OCI-LY1 (cell line): ENCODE measurements around the gene LRRFIP1.
A peak's percentile ranks its signal among the peaks of the same experiment; 100 is the strongest.

ENCODE experiments used
- H2AFZ ChIP-seq: fragments of 200-600 bp; sonication (generic), shearing (Covaris generic); 2 replicates; pipeline ENCODE4 v1.6.0; 2014; ENCODE audit warnings: antibody characterized with exemption, mild to moderate bottlenecking, low read length
- H3F3A ChIP-seq: fragments of 200-600 bp; sonication (generic), shearing (Covaris generic); 2 replicates; pipeline ENCODE4 v1.6.0; 2014; ENCODE audit warnings: mild to moderate bottlenecking, antibody characterized with exemption, low read length, moderate library complexity; ENCODE audit not compliant: insufficient read depth
- H3K27ac ChIP-seq: fragments of 200-600 bp; sonication (generic); 2 replicates; pipeline ENCODE4 v1.5.1; 2014; ENCODE audit warnings: low read length, mixed run types, mild to moderate bottlenecking, low read depth; ENCODE audit not compliant: poor library complexity, severe bottlenecking
- H3K27me3 ChIP-seq: fragments of 200-600 bp; sonication (generic); 2 replicates; pipeline ENCODE4 v1.6.0; 2014; ENCODE audit warnings: antibody characterized with exemption, mild to moderate bottlenecking, low read length, moderate library complexity; ENCODE audit not compliant: insufficient read depth
- H3K36me3 ChIP-seq: fragments of 200-600 bp; sonication (generic); 2 replicates; pipeline ENCODE4 v1.6.1; 2014; ENCODE audit warnings: mild to moderate bottlenecking, antibody characterized with exemption, low read length, moderate library complexity, mixed read lengths; ENCODE audit not compliant: insufficient read depth
- H3K4me1 ChIP-seq: fragments of 200-600 bp; sonication (generic); 2 replicates; pipeline ENCODE4 v1.5.1; 2014; ENCODE audit warnings: mild to moderate bottlenecking, low read length, moderate library complexity; ENCODE audit not compliant: insufficient read depth, severe bottlenecking
- H3K4me2 ChIP-seq: fragments of 200-600 bp; sonication (generic), shearing (Covaris generic); 2 replicates; pipeline ENCODE4 v1.6.1; 2014; ENCODE audit warnings: low read length
- H3K4me3 ChIP-seq: fragments of 200-600 bp; sonication (generic); 2 replicates; pipeline ENCODE4 v1.5.1; 2014; ENCODE audit warnings: low read length, low read depth, mild to moderate bottlenecking, mixed read lengths; ENCODE audit not compliant: poor library complexity, severe bottlenecking
- H3K79me2 ChIP-seq: fragments of 200-600 bp; shearing (Covaris generic); 2 replicates; pipeline ENCODE4 v1.6.1; 2016; ENCODE audit warnings: mixed run types, low read length, mixed read lengths; ENCODE audit not compliant: insufficient read depth
- H3K9ac ChIP-seq: fragments of 200-600 bp; sonication (generic), shearing (Covaris generic); 2 replicates; pipeline ENCODE4 v1.6.1; 2014; ENCODE audit warnings: mild to moderate bottlenecking, low read length, mixed read lengths
- H3K9me2 ChIP-seq: fragments of 200-600 bp; sonication (generic), shearing (Covaris generic); 2 replicates; pipeline ENCODE4 v1.6.1; 2014; ENCODE audit warnings: low read depth, mild to moderate bottlenecking, low read length, mixed read lengths
- H3K9me3 ChIP-seq: fragments of 200-600 bp; shearing (Covaris generic); 2 replicates; pipeline ENCODE4 v1.6.1; 2014; ENCODE audit warnings: low read length, mixed read lengths
- H4K20me1 ChIP-seq: fragments of 200-600 bp; sonication (generic), shearing (Covaris generic); 2 replicates; pipeline ENCODE4 v1.6.0; 2016; ENCODE audit warnings: mild to moderate bottlenecking, low read length; ENCODE audit not compliant: insufficient read depth
- CTCF ChIP-seq: fragments of 200-600 bp; sonication (generic), shearing (Covaris generic); IDR thresholded peaks from 2 replicates; pipeline ENCODE4 v1.5.1; 2017; ENCODE audit warnings: mild to moderate bottlenecking, antibody characterized with exemption, low read length, moderate library complexity, mixed read lengths
- EZH2 ChIP-seq: fragments of 200-600 bp; sonication (generic), shearing (Covaris generic); IDR thresholded peaks from 2 replicates; pipeline ENCODE4 v1.8.0; 2017; ENCODE audit warnings: borderline replicate concordance, mixed run types, mild to moderate bottlenecking, antibody characterized with exemption, low read length, moderate library complexity, mixed read lengths

The LRRFIP1 gene

GRCh38 chr2:237743561-237744269 lies 116.3 kb downstream of the LRRFIP1 start:
- TF ChIP-seq EZH2 (no peak), CTCF (peak; percentile 16; the same call in 1 of the 2 replicates)
- H3F3A ChIP-seq, result no peaks in the 10 kb centered on the region
- no peaks in the 10 kb centered on the region for H3K27me3 ChIP-seq
- H3K9me3 ChIP-seq, result no peaks in the 10 kb centered on the region
- H2AFZ ChIP-seq, result no peak overlapping the region
- no peak overlapping the region for H3K9ac ChIP-seq
- H3K9me2 ChIP-seq, result no peaks in the 10 kb centered on the region
- peaks cover 20% of the 10 kb centered on the region for H3K36me3 ChIP-seq
- no peak overlapping the region for H3K4me3 ChIP-seq
- H4K20me1 ChIP-seq, result no peaks in the 10 kb centered on the region
- H3K79me2 ChIP-seq, result no peaks in the 10 kb centered on the region
- no peak overlapping the region for H3K4me2 ChIP-seq
- H3K27ac ChIP-seq, result peak overlapping the region; percentile 7
- H3K4me1 ChIP-seq, result peaks cover 16% of the 10 kb centered on the region

GRCh38 chr2:237744270-237744612 lies 116.9 kb downstream of the LRRFIP1 start:
- no peaks in the 10 kb centered on the region for H3K9me3 ChIP-seq
- no peaks in the 10 kb centered on the region for H4K20me1 ChIP-seq
- no peaks in the 10 kb centered on the region for H3K79me2 ChIP-seq
- H3K4me1 ChIP-seq, result peaks cover 16% of the 10 kb centered on the region
- no peak overlapping the region for H3K27ac ChIP-seq
- H3K4me2 ChIP-seq, result no peak overlapping the region
- H3K9ac ChIP-seq, result no peak overlapping the region
- no peak overlapping the region for H2AFZ ChIP-seq
- H3K9me2 ChIP-seq, result no peaks in the 10 kb centered on the region
- H3K36me3 ChIP-seq, result peaks cover 25% of the 10 kb centered on the region
- no peak overlapping the region for H3K4me3 ChIP-seq
- TF ChIP-seq CTCF, result no peak
- no peak for TF ChIP-seq EZH2
- H3F3A ChIP-seq, result no peaks in the 10 kb centered on the region
- no peaks in the 10 kb centered on the region for H3K27me3 ChIP-seq

- H3K9me2 ChIP-seq, result no peaks in the 10 kb centered on the region
- no peaks in the 10 kb centered on the region for H3K9me3 ChIP-seq
- H3K9ac ChIP-seq, result no peak overlapping the region
- TF ChIP-seq CTCF, result peak; percentile 97
- no peak for TF ChIP-seq EZH2
- no peaks in the 10 kb centered on the region for H3K27me3 ChIP-seq
- no peak overlapping the region for H2AFZ ChIP-seq
- H3K4me3 ChIP-seq, result no peak overlapping the region
- H3K4me2 ChIP-seq, result no peak overlapping the region
- H4K20me1 ChIP-seq, result no peaks in the 10 kb centered on the region
- peaks cover 30% of the 10 kb centered on the region for H3K36me3 ChIP-seq
- H3K79me2 ChIP-seq, result no peaks in the 10 kb centered on the region
- H3K4me1 ChIP-seq, result peaks cover 16% of the 10 kb centered on the region
- H3F3A ChIP-seq, result no peaks in the 10 kb centered on the region
- no peak overlapping the region for H3K27ac ChIP-seq
Measured at GRCh38 chr2:237744613-237745249, 117.3 kb downstream of the LRRFIP1 start.
